NCI-H1436 (cell line): Measurements from ENCODE around the gene NRP2.

Experiments used
- DNase-seq: peaks from one replicate; lab custom pipeline; 2025; lab: John Stamatoyannopoulos, UW

The NRP2 gene

GRCh38 chr2:205706769-205707381, 24.6 kb downstream of the NRP2 start:
- no peak for DNase-seq

- no peak for DNase-seq
Measured at GRCh38 chr2:205708231-205708631, 25.9 kb downstream of the NRP2 start.

- no peak for DNase-seq
Measured at GRCh38 chr2:205709319-205709718, 27.0 kb downstream of the NRP2 start.

GRCh38 chr2:205712508-205712907, 30.2 kb downstream of the NRP2 start:
- DNase-seq, result no peak

DNA sequence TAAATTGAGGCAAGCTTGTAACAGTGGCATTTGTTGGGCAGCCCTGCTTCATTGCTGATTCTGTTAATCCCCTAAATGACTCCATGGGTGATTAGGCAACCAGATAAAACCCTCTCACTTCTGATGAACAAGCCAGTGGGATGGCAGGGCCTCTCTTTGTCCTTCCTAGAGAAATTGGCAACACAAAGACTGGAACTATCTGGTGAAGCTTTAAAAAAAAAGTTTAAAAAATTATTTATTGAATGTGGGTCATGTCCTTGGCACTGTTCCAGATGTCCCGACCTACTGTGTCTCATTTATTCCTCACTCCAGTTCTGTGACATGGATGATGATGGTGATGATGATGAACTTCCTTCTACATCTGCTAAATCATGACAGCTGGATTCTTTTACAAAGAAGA, 30.8 kb downstream of the NRP2 start:
- DNase-seq, result no peak

GRCh38 chr2:205714058-205714776, 31.9 kb downstream of the NRP2 start:
- DNase-seq, result no peak

- no peak for DNase-seq
Measured at GRCh38 chr2:205714789-205715720, 32.8 kb downstream of the NRP2 start.

DNA sequence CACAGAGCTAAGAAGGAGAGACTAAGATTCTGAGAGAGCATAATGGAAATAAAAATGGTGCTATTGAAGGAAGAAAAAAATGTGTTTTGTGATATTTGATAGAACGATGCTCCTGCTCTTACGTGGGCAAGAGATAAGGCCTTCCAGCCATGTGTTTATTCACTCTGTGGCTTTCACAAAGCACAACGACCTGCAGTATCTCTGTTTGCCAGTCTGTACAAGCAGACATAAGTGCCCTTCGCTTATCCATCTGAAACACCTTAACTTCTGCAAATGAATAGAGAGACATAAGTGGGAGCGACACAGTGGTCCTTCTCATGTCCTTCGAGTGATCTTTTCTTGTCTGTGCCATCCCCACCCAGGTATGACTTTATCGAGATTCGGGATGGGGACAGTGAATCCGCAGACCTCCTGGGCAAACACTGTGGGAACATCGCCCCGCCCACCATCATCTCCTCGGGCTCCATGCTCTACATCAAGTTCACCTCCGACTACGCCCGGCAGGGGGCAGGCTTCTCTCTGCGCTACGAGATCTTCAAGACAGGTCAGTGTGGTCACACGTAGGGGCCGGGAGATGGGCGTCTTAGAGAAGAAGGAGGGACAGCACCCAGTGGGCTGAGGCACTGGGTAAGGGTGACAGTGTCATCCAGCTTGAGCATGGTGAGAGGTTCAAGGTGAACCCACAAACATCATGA, 33.7 kb downstream of the NRP2 start:
- no peak for DNase-seq

DNA sequence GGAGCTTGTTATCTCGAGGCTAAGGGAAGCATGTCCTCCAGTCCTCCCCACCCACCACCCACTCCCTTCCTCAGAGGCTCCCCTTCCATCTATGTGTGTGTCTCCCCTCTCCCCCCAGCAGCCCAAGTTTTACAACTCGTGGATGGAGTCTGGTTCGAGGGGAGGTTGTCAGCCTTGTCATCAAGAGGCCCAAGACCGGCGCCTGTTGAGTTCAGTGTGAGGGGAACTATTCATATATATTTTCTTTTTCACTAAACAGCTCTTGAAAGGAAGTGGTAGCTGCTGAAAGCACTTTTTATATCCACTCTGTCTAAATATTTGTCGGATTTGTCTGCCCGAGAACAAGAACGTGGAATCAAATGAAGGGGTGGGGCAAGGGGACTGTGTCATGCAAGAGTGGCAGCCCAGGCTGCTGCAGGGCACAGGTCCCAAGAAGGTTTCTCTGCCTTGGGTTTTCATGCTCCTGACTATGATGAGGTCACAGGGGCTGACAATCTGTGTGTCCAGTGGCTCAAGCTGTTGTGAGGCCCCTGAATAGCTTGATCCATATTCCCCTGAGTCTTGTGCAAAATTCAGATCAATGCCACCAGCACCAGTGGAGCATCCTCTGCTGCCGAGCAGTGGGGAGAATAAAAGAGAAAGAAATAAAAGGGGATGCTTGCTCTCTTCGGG, 35.0 kb downstream of the NRP2 start:
- DNase-seq, result no peak

GRCh38 chr2:205717999-205718398, 35.7 kb downstream of the NRP2 start:
- no peak for DNase-seq

DNA sequence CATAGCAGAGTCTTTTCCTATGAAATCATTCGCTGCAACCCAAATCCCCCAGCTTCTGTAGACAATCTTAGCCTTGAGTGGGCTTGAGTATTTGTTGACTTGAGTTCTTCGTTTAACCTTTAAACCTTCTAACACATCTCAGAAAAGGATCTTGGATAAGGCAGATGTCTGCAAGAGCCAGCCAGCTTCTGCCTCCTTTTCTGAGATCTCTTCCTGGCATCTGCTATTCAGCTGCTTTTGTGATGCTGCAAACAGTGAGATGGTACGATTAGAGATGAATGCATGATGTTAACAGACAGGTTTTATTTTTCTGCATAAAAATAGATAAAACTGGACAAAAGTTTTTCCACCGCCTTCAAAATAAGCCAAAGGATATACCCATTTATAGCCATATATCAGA, 37.5 kb downstream of the NRP2 start:
- no peak for DNase-seq

- no peak for DNase-seq
Measured at GRCh38 chr2:205720451-205720902, 38.2 kb downstream of the NRP2 start.

DNA sequence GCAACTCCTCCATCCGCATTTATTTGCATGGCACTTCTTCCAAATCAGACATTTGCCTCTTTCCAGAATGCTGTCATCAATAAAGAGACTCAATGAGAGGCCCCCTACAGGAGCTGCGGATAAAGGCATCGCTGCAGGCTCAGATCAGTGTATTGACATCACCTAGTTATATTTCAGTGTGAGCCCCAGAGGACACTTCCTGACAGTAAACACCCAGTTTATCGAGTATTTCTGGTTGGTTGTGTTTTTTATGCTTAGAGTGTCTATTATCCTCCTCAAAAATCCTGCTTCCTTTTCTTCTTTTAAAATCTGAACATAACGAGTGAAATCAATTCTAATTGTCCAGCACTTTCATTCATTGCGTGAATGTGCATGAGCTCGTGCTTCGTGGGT, 38.8 kb downstream of the NRP2 start:
- DNase-seq, result no peak

DNA sequence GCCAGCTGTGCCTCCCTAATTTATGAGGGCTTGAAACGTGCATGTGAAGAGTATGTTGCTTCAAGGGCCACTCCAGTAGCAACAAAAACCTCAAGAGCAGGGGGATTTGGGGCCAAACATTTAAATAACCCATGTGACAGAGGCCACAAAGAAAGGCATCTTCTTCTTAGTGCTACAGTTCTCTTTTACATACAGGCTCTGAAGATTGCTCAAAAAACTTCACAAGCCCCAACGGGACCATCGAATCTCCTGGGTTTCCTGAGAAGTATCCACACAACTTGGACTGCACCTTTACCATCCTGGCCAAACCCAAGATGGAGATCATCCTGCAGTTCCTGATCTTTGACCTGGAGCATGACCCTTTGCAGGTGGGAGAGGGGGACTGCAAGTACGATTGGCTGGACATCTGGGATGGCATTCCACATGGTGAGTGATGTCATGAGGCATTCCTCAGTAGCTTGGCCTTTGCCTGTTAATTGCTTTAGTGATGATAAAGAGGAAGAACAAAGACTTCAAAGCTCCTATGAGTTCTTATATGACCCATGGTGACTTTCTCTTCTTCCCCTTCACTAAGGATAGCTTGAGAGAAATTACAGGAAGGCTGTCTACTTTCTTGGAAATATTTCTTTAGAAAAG, 40.1 kb downstream of the NRP2 start:
- DNase-seq, result peak; percentile 53

GRCh38 chr2:205723179-205723578, 40.9 kb downstream of the NRP2 start:
- no peak for DNase-seq

- no peak for DNase-seq
Measured at GRCh38 chr2:205725059-205725458, 42.8 kb downstream of the NRP2 start.

DNA sequence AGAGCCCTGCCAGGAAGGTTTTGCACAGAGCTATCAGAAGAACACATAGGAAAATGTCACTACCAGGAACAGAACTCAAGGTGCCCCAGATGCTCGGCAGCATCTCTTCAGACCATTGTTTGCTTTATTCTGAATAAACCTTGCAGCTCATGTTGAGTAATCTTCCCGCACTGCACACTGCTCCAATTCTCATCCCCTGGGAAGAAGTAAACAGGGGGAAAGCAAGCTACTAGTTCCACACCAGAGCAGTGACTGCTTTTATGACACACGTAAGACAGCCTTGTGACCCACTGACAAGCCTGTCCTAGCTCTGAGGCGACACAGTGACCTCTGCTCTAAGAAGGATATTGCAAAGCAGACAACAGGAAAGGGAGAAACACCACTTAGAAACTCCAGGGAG, 44.2 kb downstream of the NRP2 start:
- DNase-seq, result no peak

GRCh38 chr2:205727174-205727573, 44.9 kb downstream of the NRP2 start:
- DNase-seq, result no peak

DNA sequence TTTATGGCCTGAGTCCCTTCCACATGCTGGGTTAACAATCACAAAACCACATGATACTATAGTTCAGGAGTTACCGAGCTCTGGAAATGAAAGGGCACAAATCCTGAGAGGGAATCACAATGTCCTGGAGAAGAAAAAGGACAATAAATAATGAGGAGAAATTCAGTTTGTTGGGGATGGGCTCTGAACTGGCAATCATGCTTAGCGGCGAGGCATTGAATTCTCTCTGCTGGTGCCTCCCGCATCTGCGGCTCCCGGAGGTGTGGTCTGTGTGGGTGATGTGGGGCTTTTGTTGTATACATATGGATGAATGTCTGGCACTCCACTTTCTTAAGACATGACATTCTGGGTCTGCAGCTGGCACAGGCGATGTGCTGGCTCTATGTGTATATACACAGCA, 46.1 kb downstream of the NRP2 start:
- no peak for DNase-seq

- no peak for DNase-seq
Measured at GRCh38 chr2:205730191-205730590, 47.9 kb downstream of the NRP2 start.
